Naive thymus-derived CD4-positive, alpha-beta T cell (primary cell): Measurements from ENCODE around the gene GRAMD2A. TPM values are rescaled to one million over a fixed set of nuclear protein-coding genes. Genes with fewer than 3 reads are reported as not detected.

Source experiments
- ATAC-seq: fragments of 150-1000 bp; cut with Tn5 transposase; 2 replicates; pipeline ENCODE4 v1.10.0; 2021; ENCODE audit warnings: mild to moderate bottlenecking, moderate library complexity
- CTCF ChIA-PET: fragments of 350-600 bp; sonication (Branson Sonifier 250); formaldehyde crosslinking; loops from one replicate; lab custom pipeline; 2021; ENCODE audit warnings: antibody characterized with exemption; lab: Charles Lee
- POLR2A ChIA-PET: fragments of 350-600 bp; sonication (Branson Sonifier 250); formaldehyde crosslinking; loops from one replicate; lab custom pipeline; 2021; ENCODE audit warnings: antibody characterized with exemption, inconsistent platforms; lab: Charles Lee
- DNase-seq, 9 donors: peaks; one replicate each; pipeline versions ENCODE4 v3.0.0 to v3.0.0-alpha.2; 2020 to 2022; ENCODE audit warnings: mixed read lengths in 1 of 9
- H3K27ac ChIP-seq: one replicate; pipeline ENCODE4 v1.7.0; 2013; ENCODE audit warnings: mild to moderate bottlenecking, low read depth, low read length, moderate library complexity
- H3K27me3 ChIP-seq, 2 donors: one replicate each; pipeline ENCODE4 v1.7.0; 2013; ENCODE audit warnings: low read length in 2 of 2, mild to moderate bottlenecking in 2 of 2, moderate library complexity in 2 of 2; ENCODE audit not compliant: control insufficient read depth in 2 of 2, insufficient read depth in 2 of 2
- H3K36me3 ChIP-seq, 3 experiments: 1 replicate in 2 of 3; 2 replicates in 1 of 3; pipeline ENCODE4 v1.7.0; 2013; ENCODE audit warnings: low read length in 3 of 3, mild to moderate bottlenecking in 3 of 3, moderate library complexity in 1 of 3; ENCODE audit not compliant: insufficient read depth in 3 of 3, control insufficient read depth in 2 of 3
- H3K4me1 ChIP-seq, 2 donors: one replicate each; pipeline ENCODE4 v1.7.0; 2013; ENCODE audit warnings: low read length in 2 of 2, mild to moderate bottlenecking in 2 of 2, moderate library complexity in 1 of 2; ENCODE audit not compliant: control insufficient read depth in 2 of 2, insufficient read depth in 2 of 2
- H3K4me3 ChIP-seq: 2 replicates; pipeline ENCODE4 v1.7.0; 2013; ENCODE audit warnings: mild to moderate bottlenecking, low read length
- H3K9me3 ChIP-seq, 3 experiments: 1 replicate in 2 of 3; 2 replicates in 1 of 3; pipeline ENCODE4 v1.7.0; 2013; ENCODE audit warnings: low read length in 3 of 3; ENCODE audit not compliant: control insufficient read depth in 2 of 3
- H3K27ac Mint-ChIP-seq, 9 donors: one replicate each; pipeline ENCODE4 v1.8.0; 2020 to 2022; ENCODE audit warnings: mixed read lengths in 9 of 9, mild to moderate bottlenecking in 8 of 9, moderate library complexity in 5 of 9, inconsistent platforms in 2 of 9
- H3K27me3 Mint-ChIP-seq, 5 donors: one replicate each; pipeline ENCODE4 v1.8.0; 2021 to 2022; ENCODE audit warnings: mixed read lengths in 5 of 5, mild to moderate bottlenecking in 1 of 5
- H3K36me3 Mint-ChIP-seq, 5 donors: one replicate each; pipeline ENCODE4 v1.8.0; 2020 to 2022; ENCODE audit warnings: mixed read lengths in 5 of 5, mild to moderate bottlenecking in 3 of 5, inconsistent platforms in 1 of 5
- H3K4me1 Mint-ChIP-seq, 7 donors: one replicate each; pipeline ENCODE4 v1.8.0; 2020 to 2022; ENCODE audit warnings: mixed read lengths in 7 of 7, mild to moderate bottlenecking in 3 of 7, inconsistent platforms in 1 of 7
- H3K4me3 Mint-ChIP-seq, 10 donors: one replicate each; pipeline ENCODE4 v1.8.0; 2020 to 2022; ENCODE audit warnings: mild to moderate bottlenecking in 10 of 10, mixed read lengths in 10 of 10, moderate library complexity in 6 of 10, inconsistent platforms in 2 of 10
- H3K9me3 Mint-ChIP-seq, 11 donors: one replicate each; pipeline ENCODE4 v1.8.0; 2020 to 2022; ENCODE audit warnings: mixed read lengths in 11 of 11, mild to moderate bottlenecking in 4 of 11, inconsistent platforms in 1 of 11, moderate library complexity in 1 of 11
- intact Hi-C, 2 donors: fragments of 100-400 bp; cut with micrococcal nuclease; formaldehyde crosslinking; loops; one replicate each; pipeline ENCODE4 v1.15.1; 2023
- polyA plus RNA-seq, 2 donors: library from polyadenylated mRNA; unstranded; fragments of 300-500 nt; fragmentation: Illumina TruSeq; gene quantifications; one replicate each; pipeline ENCODE4 v1.2.3, GENCODE V29; 2021
- total RNA-seq, 6 experiments: library from RNA in 5 of 6; stranded (reverse) in 5 of 6; gene quantifications; 1 replicate in 5 of 6; 2 replicates in 1 of 6; pipeline ENCODE4 v1.2.3 and lab custom pipeline; 2021 to 2026

GRAMD2A gene
- total and polyA plus RNA-seq, 7 experiments from 2014 or later = not detected

DNA sequence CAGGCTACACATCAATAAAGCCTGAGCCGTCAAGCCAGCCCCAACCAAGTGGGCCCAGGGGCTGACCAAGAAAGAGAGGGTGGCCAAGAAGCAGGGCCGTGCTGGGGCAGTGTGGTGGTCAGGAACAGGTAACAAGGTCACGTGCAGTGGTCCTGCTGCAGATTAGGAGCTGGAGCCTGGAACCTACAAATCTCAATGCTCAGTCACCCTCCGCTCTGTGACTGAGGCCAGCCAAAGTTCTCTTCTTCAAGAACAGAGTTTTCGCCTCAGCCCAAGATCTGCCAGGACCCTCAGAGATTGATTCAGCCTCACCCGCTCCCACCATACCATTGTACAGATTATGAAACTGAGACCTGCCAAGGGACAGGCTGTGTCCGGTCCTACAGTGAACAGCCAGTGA is 26.9 kb downstream of the GRAMD2A start:
- CTCF ChIA-PET = no interaction called here

DNA sequence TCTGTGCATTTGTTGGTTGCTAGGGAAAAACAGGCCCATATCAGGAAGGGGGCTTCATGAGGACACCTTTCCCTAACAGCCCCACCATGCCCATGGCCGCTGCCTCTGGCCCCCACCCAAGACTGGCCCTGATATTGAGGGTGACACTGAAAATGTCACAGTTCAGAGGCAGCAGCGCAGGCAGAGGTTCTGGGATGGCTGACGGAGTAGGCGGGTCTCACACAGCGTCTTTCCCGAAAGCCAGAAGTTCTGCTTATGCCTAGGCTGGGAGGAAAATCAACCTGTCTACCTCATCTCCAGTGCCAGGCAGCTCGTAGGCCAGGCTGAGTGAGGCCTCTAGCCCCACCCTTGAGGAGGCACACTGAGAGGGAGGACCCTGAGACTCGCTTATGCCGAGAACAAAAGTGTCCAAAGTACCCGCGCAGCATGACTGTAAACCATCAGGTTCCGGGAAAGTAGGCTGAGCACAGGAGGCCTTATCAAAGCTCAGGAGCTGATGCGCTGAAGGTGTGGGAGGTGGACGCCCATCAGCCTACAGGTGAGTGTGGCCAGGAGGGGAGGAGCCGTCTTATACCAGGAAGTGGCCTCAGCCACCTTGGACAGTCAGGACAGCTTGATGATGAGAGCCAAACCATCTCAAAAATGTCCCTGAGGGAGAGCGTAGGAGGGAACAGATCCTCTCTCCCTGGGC is 27.5 kb downstream of the GRAMD2A start:
- Histone ChIP-seq H3K36me3 (no peaks in the 10 kb centered on the region), H3K9me3 (no peaks in the 10 kb centered on the region), H3K27ac (no peak overlapping the region), H3K4me1 (peaks cover 0 to 3% of the 10 kb centered on the region in 2 donors), H3K27me3 (no peaks in the 10 kb centered on the region), H3K4me3 (no peak overlapping the region)
- POLR2A ChIA-PET = no interaction called here
- Mint-ChIP-seq H3K27me3 (peaks cover 3 to 22% (median 8%) of the 10 kb centered on the region in 5 donors), H3K4me1 (peaks cover 0 to 15% (median 0%) of the 10 kb centered on the region in 7 donors), H3K9me3 (no peaks in the 10 kb centered on the region), H3K27ac (peak overlapping the region in 1 of 9 donors; percentile 41), H3K4me3 (no peak overlapping the region), H3K36me3 (no peaks in the 10 kb centered on the region)
- intact Hi-C loops = no loop called here
- DNase-seq = no peak
- CTCF ChIA-PET = no interaction called here
- no peak for ATAC-seq

More for the DNA sequence above, 26.9 kb downstream of the GRAMD2A start:
- Histone ChIP-seq H3K27me3 (no peaks in the 10 kb centered on the region), H3K4me1 (peaks cover 0 to 3% of the 10 kb centered on the region in 2 donors), H3K4me3 (no peak overlapping the region), H3K27ac (no peak overlapping the region), H3K36me3 (no peaks in the 10 kb centered on the region), H3K9me3 (no peaks in the 10 kb centered on the region)
- Mint-ChIP-seq H3K9me3 (no peaks in the 10 kb centered on the region), H3K4me1 (peaks cover 0 to 15% (median 0%) of the 10 kb centered on the region in 7 donors), H3K36me3 (no peaks in the 10 kb centered on the region), H3K27me3 (peaks cover 4 to 28% (median 8%) of the 10 kb centered on the region in 5 donors), H3K27ac (no peak overlapping the region), H3K4me3 (no peak overlapping the region)
- POLR2A ChIA-PET = no interaction called here
- no peak for ATAC-seq
- no peak for DNase-seq
- intact Hi-C loops = no loop called here

GRCh38 chr15:72169236-72169920 is 28.2 kb downstream of the GRAMD2A start:
- POLR2A ChIA-PET = no interaction called here
- CTCF ChIA-PET = no interaction called here
- Mint-ChIP-seq H3K27me3 (peaks cover 0 to 19% (median 7%) of the 10 kb centered on the region in 5 donors), H3K9me3 (no peaks in the 10 kb centered on the region), H3K4me1 (peaks cover 0 to 15% (median 0%) of the 10 kb centered on the region in 7 donors), H3K27ac (peak overlapping the region in 1 of 9 donors; percentile 41), H3K36me3 (no peaks in the 10 kb centered on the region), H3K4me3 (no peak overlapping the region)
- Histone ChIP-seq H3K27me3 (no peaks in the 10 kb centered on the region), H3K4me3 (no peak overlapping the region), H3K27ac (no peak overlapping the region), H3K36me3 (no peaks in the 10 kb centered on the region), H3K4me1 (peaks cover 0 to 3% of the 10 kb centered on the region in 2 donors), H3K9me3 (no peaks in the 10 kb centered on the region)
- intact Hi-C loops = no loop called here
- no peak for ATAC-seq
- DNase-seq = no peak

DNA sequence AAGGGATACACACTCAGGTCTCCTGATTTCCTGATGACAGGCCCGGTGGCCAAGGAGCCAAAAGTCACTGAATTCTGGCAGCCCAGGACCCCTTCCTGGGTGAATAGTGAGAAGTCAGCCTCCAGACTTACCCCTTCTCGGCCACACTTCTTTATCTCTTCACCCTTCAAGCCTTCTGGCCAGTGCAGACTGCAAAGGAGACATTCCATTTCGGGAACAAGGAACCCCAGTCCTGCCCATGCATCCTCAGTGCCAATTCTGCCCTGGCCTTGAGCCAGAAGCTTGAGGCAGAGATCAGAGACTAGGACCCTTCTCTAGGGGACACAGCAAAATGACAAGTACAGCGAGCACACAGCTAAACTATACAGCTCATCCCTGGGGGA is 28.8 kb downstream of the GRAMD2A start:
- Mint-ChIP-seq H3K36me3 (no peaks in the 10 kb centered on the region), H3K27ac (no peak overlapping the region), H3K4me1 (peaks cover 0 to 15% (median 0%) of the 10 kb centered on the region in 7 donors), H3K27me3 (peaks cover 0 to 19% (median 5%) of the 10 kb centered on the region in 5 donors), H3K4me3 (peak overlapping the region in 1 of 10 donors; percentile 32), H3K9me3 (no peaks in the 10 kb centered on the region)
- Histone ChIP-seq H3K4me3 (no peak overlapping the region), H3K27me3 (no peaks in the 10 kb centered on the region), H3K36me3 (no peaks in the 10 kb centered on the region), H3K4me1 (peaks cover 0 to 3% of the 10 kb centered on the region in 2 donors), H3K9me3 (no peaks in the 10 kb centered on the region), H3K27ac (no peak overlapping the region)
- intact Hi-C loops = no loop called here
- ATAC-seq (no peak), DNase-seq (no peak)
- POLR2A ChIA-PET = no interaction called here
- CTCF ChIA-PET = no interaction called here

DNA sequence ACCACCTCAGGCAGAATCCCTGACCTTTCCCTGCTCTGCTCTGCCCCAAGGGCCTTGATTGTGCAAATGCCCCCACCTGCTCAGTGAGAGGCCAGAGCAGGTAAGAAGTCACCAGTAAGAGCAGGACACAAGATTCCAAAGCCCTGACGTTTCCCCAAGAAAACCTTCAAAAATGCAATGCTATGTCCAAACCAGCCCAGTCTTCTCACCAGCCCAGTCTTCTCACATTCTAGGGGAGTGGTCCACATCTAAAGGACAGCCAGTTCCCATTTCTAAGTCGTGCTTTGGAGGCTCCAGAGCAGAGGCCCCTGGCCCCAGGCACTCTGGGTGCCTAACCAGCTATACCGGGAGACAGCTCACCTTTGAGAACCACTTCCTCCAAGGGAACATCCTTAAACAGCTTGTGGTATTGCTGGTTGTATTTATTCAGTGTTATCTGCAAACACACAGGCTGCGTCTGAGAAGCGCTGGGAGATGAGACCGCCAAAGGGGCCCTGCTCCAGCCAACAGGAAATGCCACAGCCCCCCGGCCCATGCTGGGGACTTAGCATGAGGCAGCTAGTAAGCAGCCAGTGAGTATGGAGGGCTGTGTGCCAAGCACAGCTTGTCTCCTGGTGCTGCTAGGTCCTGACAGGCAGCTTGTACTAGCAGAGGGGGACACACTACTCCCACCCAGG is 29.3 kb downstream of the GRAMD2A start:
- H3K4me1 Mint-ChIP-seq = peaks cover 0 to 15% (median 0%) of the 10 kb centered on the region in 7 donors
- ATAC-seq = no peak

GRCh38 chr15:72167445-72167844 is 30.1 kb downstream of the GRAMD2A start:
- H3K4me3 ChIP-seq = no peak overlapping the region
- H3K27me3 ChIP-seq = no peaks in the 10 kb centered on the region
- ChIA-PET POLR2A (no interaction called here), CTCF (no interaction called here)
- peaks cover 0 to 19% (median 4%) of the 10 kb centered on the region in 5 donors for H3K27me3 Mint-ChIP-seq
- H3K4me1 Mint-ChIP-seq = peaks cover 0 to 15% (median 0%) of the 10 kb centered on the region in 7 donors
- H3K27ac ChIP-seq = no peak overlapping the region
- no peak for ATAC-seq
- no peaks in the 10 kb centered on the region for H3K9me3 ChIP-seq
- no peaks in the 10 kb centered on the region for H3K36me3 ChIP-seq
- H3K4me3 Mint-ChIP-seq = no peak overlapping the region
- no peak for DNase-seq
- H3K9me3 Mint-ChIP-seq = no peaks in the 10 kb centered on the region
- intact Hi-C loops = no loop called here
- no peak overlapping the region for H3K27ac Mint-ChIP-seq
- H3K36me3 Mint-ChIP-seq = no peaks in the 10 kb centered on the region
- peaks cover 0 to 3% of the 10 kb centered on the region in 2 donors for H3K4me1 ChIP-seq

More for the DNA sequence above, 29.3 kb downstream of the GRAMD2A start:
- no peak for DNase-seq
- peaks cover 0 to 3% of the 10 kb centered on the region in 2 donors for H3K4me1 ChIP-seq
- no peak overlapping the region for H3K27ac ChIP-seq
- CTCF ChIA-PET = no interaction called here
- H3K4me3 ChIP-seq = no peak overlapping the region
- peak overlapping the region in 1 of 10 donors; percentile 32 for H3K4me3 Mint-ChIP-seq
- peak overlapping the region in 1 of 9 donors; percentile 24 for H3K27ac Mint-ChIP-seq
- no peaks in the 10 kb centered on the region for H3K9me3 ChIP-seq
- no peaks in the 10 kb centered on the region for H3K36me3 Mint-ChIP-seq
- POLR2A ChIA-PET = no interaction called here
- H3K9me3 Mint-ChIP-seq = no peaks in the 10 kb centered on the region
- no peaks in the 10 kb centered on the region for H3K36me3 ChIP-seq
- peaks cover 0 to 19% (median 5%) of the 10 kb centered on the region in 5 donors for H3K27me3 Mint-ChIP-seq
- intact Hi-C loops = no loop called here
- H3K27me3 ChIP-seq = no peaks in the 10 kb centered on the region
